GM23248 (cell line): Measurements from ENCODE around the gene ST6GALNAC3. TPM values are rescaled to one million over a fixed set of nuclear protein-coding genes. Genes with fewer than 3 reads are reported as not detected.
A peak's percentile ranks its signal among the peaks of the same experiment; 100 is the strongest.

ENCODE experiments used
- DNase-seq: peaks from one replicate; pipeline ENCODE4 v3.0.0-alpha.2; 2015
- H2AFZ ChIP-seq: fragments of 200-600 bp; sonication (generic); 2 replicates; pipeline ENCODE4 v1.6.1; 2016; ENCODE audit warnings: antibody characterized with exemption
- H3F3A ChIP-seq: fragments of 200-600 bp; sonication (generic); 2 replicates; pipeline ENCODE4 v1.6.1; 2016; ENCODE audit warnings: mild to moderate bottlenecking, antibody characterized with exemption, mixed run types; ENCODE audit not compliant: insufficient read depth
- H3K27ac ChIP-seq: fragments of 200-600 bp; sonication (generic); 2 replicates; pipeline ENCODE4 v1.5.1; 2016; ENCODE audit warnings: mild to moderate bottlenecking
- H3K27me3 ChIP-seq: fragments of 200-600 bp; sonication (generic); replicated peaks from 2 replicates; pipeline ENCODE4 v1.6.1; 2016; ENCODE audit warnings: mild to moderate bottlenecking; ENCODE audit not compliant: insufficient read depth
- H3K36me3 ChIP-seq: fragments of 200-600 bp; sonication (generic); 2 replicates; pipeline ENCODE4 v1.6.1; 2016; ENCODE audit warnings: low read depth, mild to moderate bottlenecking
- H3K4me1 ChIP-seq: fragments of 200-600 bp; sonication (generic); 2 replicates; pipeline ENCODE4 v1.6.1; 2016; ENCODE audit warnings: mild to moderate bottlenecking; ENCODE audit not compliant: insufficient read depth
- H3K4me2 ChIP-seq: fragments of 200-600 bp; sonication (generic); one replicate; pipeline ENCODE4 v1.6.1; 2016; ENCODE audit warnings: mild to moderate bottlenecking; ENCODE audit not compliant: unreplicated experiment
- H3K4me3 ChIP-seq: fragments of 200-600 bp; sonication (generic); 2 replicates; pipeline ENCODE4 v1.5.1; 2016; ENCODE audit warnings: mild to moderate bottlenecking
- H3K79me2 ChIP-seq: fragments of 200-600 bp; sonication (generic); 2 replicates; pipeline ENCODE4 v1.6.1; 2016; ENCODE audit warnings: mild to moderate bottlenecking; ENCODE audit not compliant: insufficient read depth
- H3K9ac ChIP-seq: fragments of 200-600 bp; sonication (generic); 2 replicates; pipeline ENCODE4 v1.6.1; 2016; ENCODE audit warnings: mild to moderate bottlenecking
- H3K9me2 ChIP-seq: fragments of 200-600 bp; sonication (generic); 2 replicates; pipeline ENCODE4 v1.6.1; 2016; ENCODE audit warnings: mixed run types, mild to moderate bottlenecking, moderate library complexity; ENCODE audit not compliant: insufficient read depth
- H3K9me3 ChIP-seq: fragments of 200-600 bp; sonication (generic); one replicate; pipeline ENCODE4 v1.6.1; 2017; ENCODE audit warnings: low read depth
- H4K20me1 ChIP-seq: fragments of 200-600 bp; sonication (generic); 2 replicates; pipeline ENCODE4 v1.6.0; 2016; ENCODE audit not compliant: insufficient read depth
- EZH2 ChIP-seq: fragments of 200-600 bp; sonication (generic); IDR thresholded peaks from 2 replicates; pipeline ENCODE4 v1.6.1; 2018; ENCODE audit warnings: antibody characterized with exemption, mild to moderate bottlenecking; ENCODE audit not compliant: insufficient read depth, poor library complexity, severe bottlenecking
- EZH2phosphoT487 ChIP-seq: fragments of 200-600 bp; sonication (generic); IDR thresholded peaks from 2 replicates; pipeline ENCODE4 v1.6.1; 2018; ENCODE audit warnings: antibody characterized with exemption, moderate library complexity, mild to moderate bottlenecking, low read depth; ENCODE audit not compliant: insufficient read depth
- WGBS, 2 experiments: methylation state at CpG; one replicate each; pipeline ENCODE4 v1.1.6; 2015 to 2017; ENCODE audit warnings: low lambda C conversion rate in 2 of 2, low coverage in 1 of 2; ENCODE audit errors: missing lambda C conversion rate in 2 of 2; 5-methylcytosine and 5-hydroxymethylcytosine counted together
- in situ Hi-C: fragments of 300-500 bp; cut with MboI; formaldehyde crosslinking; loops from 2 replicates; pipeline ENCODE4 v1.15.0; 2020
- polyA plus RNA-seq: library from polyadenylated mRNA; unstranded; fragments of >200 nt; fragmentation: Nextera tagmentation; extraction: Ambion mirVana; gene quantifications from 2 replicates; pipeline ENCODE4 v1.2.1, GENCODE V29; 2016
- total RNA-seq: library from RNA; depleted of rRNA; stranded (reverse); fragments of >200 nt; shearing (Covaris generic); gene quantifications from 2 replicates; pipeline ENCODE4 v1.2.3, GENCODE V29; 2014

Gene ST6GALNAC3
- total and polyA plus RNA-seq, 2 experiments from 2014 or later = not detected

GRCh38 chr1:76627498-76627897, 553.0 kb downstream of the ST6GALNAC3 start:
- peaks cover 5% of the 10 kb centered on the region; the same call in 1 of the 2 replicates for H3K9me2 ChIP-seq
- no peak for DNase-seq
- H3K4me2 ChIP-seq = no peak overlapping the region
- no peaks in the 10 kb centered on the region for H3K79me2 ChIP-seq
- H3F3A ChIP-seq = peaks cover 6% of the 10 kb centered on the region; the same call in 1 of the 2 replicates
- no peak overlapping the region for H2AFZ ChIP-seq
- no peaks in the 10 kb centered on the region for H3K36me3 ChIP-seq
- no peaks in the 10 kb centered on the region for H4K20me1 ChIP-seq
- 83% methylated on average over 5 of the region's 5 CpGs for WGBS, 2 experiments
- in situ Hi-C loops = no loop called here
- no peaks in the 10 kb centered on the region for H3K9me3 ChIP-seq
- no peak for TF ChIP-seq EZH2
- no peak for TF ChIP-seq EZH2phosphoT487
- peaks cover 7% of the 10 kb centered on the region; the same call in 1 of the 2 replicates for H3K4me1 ChIP-seq
- no peak overlapping the region for H3K27ac ChIP-seq
- H3K4me3 ChIP-seq = no peak overlapping the region
- H3K27me3 ChIP-seq = no peaks in the 10 kb centered on the region
- H3K9ac ChIP-seq = no peak overlapping the region

- Histone ChIP-seq H3F3A (peaks cover 6% of the 10 kb centered on the region; the same call in 1 of the 2 replicates), H3K27ac (no peak overlapping the region), H3K4me2 (no peak overlapping the region), H3K9ac (no peak overlapping the region), H3K4me1 (peaks cover 7% of the 10 kb centered on the region; the same call in 1 of the 2 replicates), H3K4me3 (no peak overlapping the region), H4K20me1 (no peaks in the 10 kb centered on the region), H2AFZ (no peak overlapping the region), H3K9me3 (no peaks in the 10 kb centered on the region), H3K27me3 (no peaks in the 10 kb centered on the region), H3K36me3 (no peaks in the 10 kb centered on the region), H3K9me2 (peaks cover 5% of the 10 kb centered on the region; the same call in 1 of the 2 replicates), H3K79me2 (no peaks in the 10 kb centered on the region)
- TF ChIP-seq EZH2phosphoT487 (no peak), EZH2 (no peak)
- in situ Hi-C loops = no loop called here
- DNase-seq = peak; percentile 24
Measured at GRCh38 chr1:76627901-76628300, 553.4 kb downstream of the ST6GALNAC3 start.

- 82 to 83% methylated on average over 3 of the region's 3 CpGs for WGBS, 2 experiments
- H4K20me1 ChIP-seq = no peaks in the 10 kb centered on the region
- no peak overlapping the region for H3K9ac ChIP-seq
- no peak for DNase-seq
- no peaks in the 10 kb centered on the region for H3K79me2 ChIP-seq
- H3K9me2 ChIP-seq = peaks cover 5% of the 10 kb centered on the region; the same call in 1 of the 2 replicates
- no peaks in the 10 kb centered on the region for H3K9me3 ChIP-seq
- H2AFZ ChIP-seq = no peak overlapping the region
- TF ChIP-seq EZH2phosphoT487 (no peak), EZH2 (no peak)
- H3K4me2 ChIP-seq = no peak overlapping the region
- no peaks in the 10 kb centered on the region for H3K27me3 ChIP-seq
- no peak overlapping the region for H3K27ac ChIP-seq
- H3K4me3 ChIP-seq = no peak overlapping the region
- H3K4me1 ChIP-seq = peaks cover 15% of the 10 kb centered on the region; the same call in 1 of the 2 replicates
- in situ Hi-C loops = no loop called here
- H3F3A ChIP-seq = peaks cover 6% of the 10 kb centered on the region; the same call in 1 of the 2 replicates
- H3K36me3 ChIP-seq = no peaks in the 10 kb centered on the region
Measured at GRCh38 chr1:76632136-76632535, 557.6 kb downstream of the ST6GALNAC3 start.

- H3K9me3 ChIP-seq = no peaks in the 10 kb centered on the region
- no peaks in the 10 kb centered on the region for H3K27me3 ChIP-seq
- TF ChIP-seq EZH2phosphoT487 (no peak), EZH2 (no peak)
- no peaks in the 10 kb centered on the region for H3K9me2 ChIP-seq
- H2AFZ ChIP-seq = no peak overlapping the region
- H3K36me3 ChIP-seq = no peaks in the 10 kb centered on the region
- no peaks in the 10 kb centered on the region for H3F3A ChIP-seq
- in situ Hi-C loops = no loop called here
- H3K4me3 ChIP-seq = no peak overlapping the region
- no peaks in the 10 kb centered on the region for H3K79me2 ChIP-seq
- no peak overlapping the region for H3K27ac ChIP-seq
- DNase-seq = peak; percentile 44
- WGBS, 2 experiments = 61 to 63% methylated on average over 2 of the region's 2 CpGs
- H3K9ac ChIP-seq = no peak overlapping the region
- H4K20me1 ChIP-seq = no peaks in the 10 kb centered on the region
- peaks cover 21% of the 10 kb centered on the region for H3K4me1 ChIP-seq
- H3K4me2 ChIP-seq = no peak overlapping the region
Measured at GRCh38 chr1:76635784-76636183, 561.2 kb downstream of the ST6GALNAC3 start.

GRCh38 chr1:76639181-76639580, 564.6 kb downstream of the ST6GALNAC3 start:
- Histone ChIP-seq H3K9me3 (no peaks in the 10 kb centered on the region), H3K4me2 (no peak overlapping the region), H3K9ac (no peak overlapping the region), H3K27me3 (no peaks in the 10 kb centered on the region), H3K4me1 (peaks cover 21% of the 10 kb centered on the region), H3K79me2 (no peaks in the 10 kb centered on the region), H3K9me2 (no peaks in the 10 kb centered on the region), H4K20me1 (no peaks in the 10 kb centered on the region), H3K27ac (no peak overlapping the region), H3K4me3 (no peak overlapping the region), H3K36me3 (no peaks in the 10 kb centered on the region), H3F3A (no peaks in the 10 kb centered on the region), H2AFZ (no peak overlapping the region)
- in situ Hi-C loops = no loop called here
- TF ChIP-seq EZH2 (no peak), EZH2phosphoT487 (no peak)
- WGBS, 2 experiments = 90 to 95% methylated on average over 2 of the region's 2 CpGs
- DNase-seq = no peak
